Transverse colon (tissue), 4 donors: ENCODE data around the gene SPOCK3.

Experiments used
- CTCF ChIP-seq, 5 experiments: fragments of 200-600 bp in 3 of 5; fragments of 450-650 bp in 2 of 5; sonication (generic) in 3 of 5; IDR thresholded peaks; 1 replicate in 2 of 5; 2 replicates in 3 of 5; pipeline ENCODE4 v1.5.1; 2016 to 2017; ENCODE audit warnings: antibody characterized with exemption in 5 of 5, inconsistent platforms in 3 of 5, mild to moderate bottlenecking in 2 of 5, moderate library complexity in 1 of 5
- POLR2A ChIP-seq: fragments of 450-650 bp; IDR thresholded peaks from one replicate; pipeline ENCODE4 v1.6.1; 2016; ENCODE audit warnings: antibody characterized with exemption, mild to moderate bottlenecking, moderate library complexity
- POLR2AphosphoS5 ChIP-seq, 3 donors: sonication (generic); formaldehyde crosslinking; IDR thresholded peaks; one replicate each; pipeline ENCODE4 v1.6.1; 2016; ENCODE audit warnings: antibody characterized with exemption in 3 of 3

- no peak for TF ChIP-seq POLR2AphosphoS5 (IDR thresholded peaks at IDR 0.05)
- no peak for TF ChIP-seq CTCF (IDR thresholded peaks at IDR 0.05)
- no peak for TF ChIP-seq POLR2A
Observed at GRCh38 chr4:167028976-167029375, 205.3 kb downstream of the SPOCK3 start.
